ENCODE measurements around the gene PPFIA4. TPM values are rescaled to one million over a fixed set of nuclear protein-coding genes. Genes with fewer than 3 reads are reported as not detected.

The PPFIA4 gene
- total and polyA plus RNA-seq, 12 donors, result 8.1 to 60.6 (median 29.9) TPM

- Histone ChIP-seq H3K4me1 (peaks cover 0 to 13% (median 0%) of the 10 kb centered on the region in 9 donors), H3K9me3 (no peaks in the 10 kb centered on the region), H3K36me3 (no peaks in the 10 kb centered on the region), H3K4me3 (no peak overlapping the region), H3K27me3 (no peaks in the 10 kb centered on the region), H3K27ac (no peak overlapping the region)
- intact Hi-C loops (cut with DNase I), result no loop called here
- DNase-seq (peak in 1 of 2 donors; percentile 1), ATAC-seq (no peak)
- TF ChIP-seq, protein P1, sequence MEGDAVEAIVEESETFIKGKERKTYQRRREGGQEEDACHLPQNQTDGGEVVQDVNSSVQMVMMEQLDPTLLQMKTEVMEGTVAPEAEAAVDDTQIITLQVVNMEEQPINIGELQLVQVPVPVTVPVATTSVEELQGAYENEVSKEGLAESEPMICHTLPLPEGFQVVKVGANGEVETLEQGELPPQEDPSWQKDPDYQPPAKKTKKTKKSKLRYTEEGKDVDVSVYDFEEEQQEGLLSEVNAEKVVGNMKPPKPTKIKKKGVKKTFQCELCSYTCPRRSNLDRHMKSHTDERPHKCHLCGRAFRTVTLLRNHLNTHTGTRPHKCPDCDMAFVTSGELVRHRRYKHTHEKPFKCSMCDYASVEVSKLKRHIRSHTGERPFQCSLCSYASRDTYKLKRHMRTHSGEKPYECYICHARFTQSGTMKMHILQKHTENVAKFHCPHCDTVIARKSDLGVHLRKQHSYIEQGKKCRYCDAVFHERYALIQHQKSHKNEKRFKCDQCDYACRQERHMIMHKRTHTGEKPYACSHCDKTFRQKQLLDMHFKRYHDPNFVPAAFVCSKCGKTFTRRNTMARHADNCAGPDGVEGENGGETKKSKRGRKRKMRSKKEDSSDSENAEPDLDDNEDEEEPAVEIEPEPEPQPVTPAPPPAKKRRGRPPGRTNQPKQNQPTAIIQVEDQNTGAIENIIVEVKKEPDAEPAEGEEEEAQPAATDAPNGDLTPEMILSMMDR (IDR thresholded peaks at IDR 0.05), result peak in 4 of 9 donors; percentile 25 to 48 (median 30)
- WGBS, 2 donors, result 90 to 93% methylated on average over 14 of the region's 14 CpGs
These were observed 58.6 kb downstream of the PPFIA4 start for GRCh38 chr1:203084588-203085527.

GRCh38 chr1:203085528-203086406, 59.5 kb downstream of the PPFIA4 start, which contains the start of gene MYOG:
Gene MYOG (minus strand): TSS chr1:203086012. CDS start chr1:203085961, 51 bp downstream.
- no peak within 1 kb of the TSS for H3K4me3 ChIP-seq

DNA sequence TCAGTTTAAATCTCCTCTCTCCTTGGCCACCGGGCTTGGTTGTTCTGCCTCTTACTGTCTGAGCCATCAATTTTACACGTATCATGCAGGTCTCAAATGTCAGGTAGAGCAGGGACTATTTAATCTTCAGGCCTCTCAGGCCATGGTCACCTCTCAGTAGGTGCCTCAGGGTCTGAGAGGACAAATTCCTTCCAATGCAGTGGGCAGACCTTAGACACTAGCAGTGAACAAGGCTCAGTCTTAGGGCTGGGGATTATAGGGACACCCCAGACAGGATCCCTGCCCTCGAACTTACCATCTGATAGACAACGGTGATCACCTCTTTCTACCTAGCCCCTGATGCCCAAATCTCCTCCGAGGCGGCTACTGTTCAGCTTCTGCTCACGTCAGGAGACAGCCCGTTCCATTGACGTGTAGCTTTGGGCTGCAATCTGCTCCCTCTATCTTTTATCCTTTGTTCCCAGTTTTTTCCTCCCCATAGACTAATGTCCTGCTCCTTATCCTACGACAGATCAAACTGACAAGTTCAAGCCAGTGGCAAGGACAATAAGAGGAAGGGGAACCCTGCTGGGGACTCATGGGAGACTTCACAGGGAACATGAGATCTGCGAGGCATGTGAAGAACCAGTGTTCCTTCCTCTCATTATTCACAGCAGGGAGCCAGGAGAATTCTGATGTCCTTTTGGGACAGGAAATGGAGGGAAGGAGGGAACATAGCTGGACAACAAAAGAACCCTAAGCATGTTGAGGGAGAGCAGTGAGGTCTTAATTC, 60.9 kb downstream of the PPFIA4 start:
- DNase-seq (no peak), ATAC-seq (peak in 2 of 8 donors; percentile 24 to 33)
- TF ChIP-seq, protein P1 (IDR thresholded peaks at IDR 0.05), result no peak
- intact Hi-C loops (cut with DNase I), result no loop called here
- Histone ChIP-seq H3K9me3 (no peaks in the 10 kb centered on the region), H3K4me1 (peaks cover 0 to 13% (median 0%) of the 10 kb centered on the region in 9 donors), H3K4me3 (no peak overlapping the region), H3K27ac (no peak overlapping the region), H3K27me3 (no peaks in the 10 kb centered on the region), H3K36me3 (no peaks in the 10 kb centered on the region)
- WGBS, 2 donors, result 65 to 75% methylated on average over 11 of the region's 11 CpGs

More at GRCh38 chr1:203085528-203086406, 59.5 kb downstream of the PPFIA4 start, which contains the start of gene MYOG:
- Histone ChIP-seq H3K27me3 (no peaks in the 10 kb centered on the region), H3K36me3 (no peaks in the 10 kb centered on the region), H3K27ac (no peak within 1 kb of the TSS), H3K4me1 (peaks cover 0 to 13% (median 0%) of the 10 kb centered on the region in 9 donors), H3K9me3 (no peaks in the 10 kb centered on the region)
- WGBS, 2 donors, result 86 to 90% methylated on average over 36 of the region's 36 CpGs
- DNase-seq (no peak), ATAC-seq (peak in 1 of 8 donors; percentile 32)
- TF ChIP-seq, protein P1 (IDR thresholded peaks at IDR 0.05), result no peak
- intact Hi-C loops (cut with DNase I), result no loop called here
